Glutamatergic neuron (in vitro differentiated cells): Measurements from ENCODE around the gene FAXDC2. TPM values are rescaled to one million over a fixed set of nuclear protein-coding genes. Genes with fewer than 3 reads are reported as not detected.

Experiments
- DNase-seq: peaks from one replicate; pipeline ENCODE4 v3.0.0; 2022
- H3K27ac Mint-ChIP-seq: one replicate; pipeline ENCODE4 v1.8.0; 2020; ENCODE audit warnings: mild to moderate bottlenecking, mixed read lengths, inconsistent platforms; ENCODE audit not compliant: unreplicated experiment
- H3K27me3 Mint-ChIP-seq: one replicate; pipeline ENCODE4 v1.8.0; 2020; ENCODE audit warnings: mild to moderate bottlenecking, moderate library complexity, mixed read lengths, inconsistent platforms; ENCODE audit not compliant: unreplicated experiment
- H3K36me3 Mint-ChIP-seq: one replicate; pipeline ENCODE4 v1.8.0; 2020; ENCODE audit warnings: mild to moderate bottlenecking, mixed read lengths, inconsistent platforms; ENCODE audit not compliant: unreplicated experiment
- H3K4me1 Mint-ChIP-seq: one replicate; pipeline ENCODE4 v1.8.0; 2020; ENCODE audit warnings: mild to moderate bottlenecking, low read depth, mixed read lengths, inconsistent platforms; ENCODE audit not compliant: unreplicated experiment
- H3K4me3 Mint-ChIP-seq: one replicate; pipeline ENCODE4 v1.8.0; 2020; ENCODE audit warnings: mild to moderate bottlenecking, mixed read lengths, inconsistent platforms; ENCODE audit not compliant: unreplicated experiment
- H3K9me3 Mint-ChIP-seq: one replicate; pipeline ENCODE4 v1.8.0; 2020; ENCODE audit warnings: mild to moderate bottlenecking, moderate library complexity, mixed read lengths, inconsistent platforms; ENCODE audit not compliant: unreplicated experiment
- total RNA-seq: library from RNA; stranded (reverse); fragmentation: NEBNext Ultra II Directional; extraction: Animal tissue kit (Norgen Biotek cat#: 25700); gene quantifications from one replicate; pipeline ENCODE4 v1.2.1, GENCODE V29; 2021; ENCODE audit not compliant: unreplicated experiment
- TF ChIP-seq, protein P1 (sequence below): fragments of 200-600 bp; sonication (generic); IDR thresholded peaks from one replicate; pipeline ENCODE4 v1.5.0; 2021; ENCODE audit not compliant: partially characterized antibody, unreplicated experiment

FAXDC2 gene
- total RNA-seq, 1 donor from 2014 or later: 0.66 TPM

DNA sequence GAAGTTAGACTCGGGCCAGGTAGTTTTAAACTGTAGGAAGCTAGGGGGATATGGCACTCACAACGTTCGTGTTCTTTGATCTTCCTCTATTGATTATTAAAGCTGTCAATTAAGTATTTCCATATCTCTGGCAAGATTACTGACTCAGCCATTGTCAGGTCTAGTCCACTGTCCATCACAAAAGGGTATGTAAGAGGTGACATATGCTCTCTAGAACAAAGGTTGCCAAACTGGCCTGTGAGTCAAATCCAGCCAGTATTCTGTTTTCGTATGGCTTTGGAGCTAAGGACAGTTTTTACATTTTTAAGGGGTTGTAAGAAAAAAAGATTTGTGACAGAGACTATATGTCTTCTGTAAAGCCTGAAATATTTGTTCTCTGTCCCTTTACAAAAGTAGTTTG is 44.2 kb downstream of the FAXDC2 start:
- TF ChIP-seq, protein P1, sequence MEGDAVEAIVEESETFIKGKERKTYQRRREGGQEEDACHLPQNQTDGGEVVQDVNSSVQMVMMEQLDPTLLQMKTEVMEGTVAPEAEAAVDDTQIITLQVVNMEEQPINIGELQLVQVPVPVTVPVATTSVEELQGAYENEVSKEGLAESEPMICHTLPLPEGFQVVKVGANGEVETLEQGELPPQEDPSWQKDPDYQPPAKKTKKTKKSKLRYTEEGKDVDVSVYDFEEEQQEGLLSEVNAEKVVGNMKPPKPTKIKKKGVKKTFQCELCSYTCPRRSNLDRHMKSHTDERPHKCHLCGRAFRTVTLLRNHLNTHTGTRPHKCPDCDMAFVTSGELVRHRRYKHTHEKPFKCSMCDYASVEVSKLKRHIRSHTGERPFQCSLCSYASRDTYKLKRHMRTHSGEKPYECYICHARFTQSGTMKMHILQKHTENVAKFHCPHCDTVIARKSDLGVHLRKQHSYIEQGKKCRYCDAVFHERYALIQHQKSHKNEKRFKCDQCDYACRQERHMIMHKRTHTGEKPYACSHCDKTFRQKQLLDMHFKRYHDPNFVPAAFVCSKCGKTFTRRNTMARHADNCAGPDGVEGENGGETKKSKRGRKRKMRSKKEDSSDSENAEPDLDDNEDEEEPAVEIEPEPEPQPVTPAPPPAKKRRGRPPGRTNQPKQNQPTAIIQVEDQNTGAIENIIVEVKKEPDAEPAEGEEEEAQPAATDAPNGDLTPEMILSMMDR: no peak
- Mint-ChIP-seq H3K4me3 (no peak overlapping the region), H3K27me3 (peaks cover 2% of the 10 kb centered on the region), H3K9me3 (peaks cover 7% of the 10 kb centered on the region), H3K4me1 (no peaks in the 10 kb centered on the region), H3K36me3 (peaks cover 12% of the 10 kb centered on the region), H3K27ac (no peak overlapping the region)
- no peak for DNase-seq

DNA sequence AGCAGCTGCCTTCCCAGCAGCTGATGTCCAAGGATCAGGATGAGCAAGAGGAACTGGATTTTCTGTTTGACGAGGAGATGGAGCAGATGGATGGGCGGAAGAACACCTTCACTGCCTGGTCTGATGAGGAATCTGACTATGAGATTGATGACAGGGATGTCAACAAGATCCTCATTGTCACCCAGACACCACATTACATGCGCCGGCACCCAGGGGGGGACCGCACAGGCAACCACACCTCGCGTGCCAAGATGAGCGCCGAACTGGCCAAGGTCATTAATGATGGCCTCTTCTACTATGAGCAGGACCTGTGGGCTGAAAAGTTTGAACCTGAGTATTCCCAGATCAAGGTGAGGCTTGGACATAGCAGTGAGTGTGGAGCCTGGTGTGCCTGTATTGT is 48.4 kb downstream of the FAXDC2 start:
- no peak overlapping the region for H3K27ac Mint-ChIP-seq
- DNase-seq: no peak
- H3K27me3 Mint-ChIP-seq: peaks cover 5% of the 10 kb centered on the region
- H3K9me3 Mint-ChIP-seq: peaks cover 7% of the 10 kb centered on the region
- H3K4me3 Mint-ChIP-seq: no peak overlapping the region
- no peaks in the 10 kb centered on the region for H3K4me1 Mint-ChIP-seq
- peaks cover 12% of the 10 kb centered on the region for H3K36me3 Mint-ChIP-seq
- TF ChIP-seq, protein P1: no peak

DNA sequence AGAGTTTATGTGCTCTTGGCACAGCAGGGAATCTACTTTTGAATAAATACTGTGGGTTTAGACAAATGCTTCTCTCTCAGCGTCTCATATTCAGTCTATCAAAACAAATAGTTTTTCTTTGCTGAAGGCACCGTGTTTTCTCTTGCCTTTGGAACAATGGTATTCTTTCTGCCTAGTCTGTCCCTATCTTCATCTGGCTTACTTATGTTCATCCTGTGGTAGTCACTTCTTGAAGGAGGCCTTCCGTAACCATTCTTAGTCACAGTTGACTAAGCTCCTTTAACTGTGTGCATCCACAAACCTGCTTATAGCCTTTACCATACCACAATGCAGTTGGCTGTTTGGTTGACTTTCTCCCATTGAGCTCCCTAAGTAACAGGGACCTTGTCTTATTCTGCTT is 49.3 kb downstream of the FAXDC2 start:
- no peak overlapping the region for H3K4me3 Mint-ChIP-seq
- H3K9me3 Mint-ChIP-seq: peaks cover 7% of the 10 kb centered on the region
- H3K4me1 Mint-ChIP-seq: no peaks in the 10 kb centered on the region
- H3K27me3 Mint-ChIP-seq: peaks cover 5% of the 10 kb centered on the region
- peaks cover 12% of the 10 kb centered on the region for H3K36me3 Mint-ChIP-seq
- no peak overlapping the region for H3K27ac Mint-ChIP-seq
- TF ChIP-seq, protein P1: no peak
- no peak for DNase-seq

DNA sequence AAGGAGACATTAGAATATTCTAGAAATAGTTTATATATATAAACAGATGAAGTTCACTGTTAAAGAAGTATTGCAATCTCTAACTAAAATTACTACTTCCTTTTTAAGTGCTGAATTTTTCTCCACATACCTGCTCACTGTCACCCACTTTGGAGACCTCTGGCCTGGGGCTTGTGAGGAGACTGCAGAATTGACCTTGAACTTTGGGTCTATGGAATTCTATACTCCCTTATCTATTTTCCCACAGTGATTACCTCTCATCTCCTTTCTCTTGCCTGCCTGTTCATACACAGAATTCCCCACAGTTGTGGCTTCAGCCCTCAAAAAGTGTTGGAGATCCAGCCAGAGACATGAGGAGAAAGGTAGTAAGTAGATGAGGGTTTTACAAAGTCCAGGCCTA is 49.8 kb downstream of the FAXDC2 start:
- TF ChIP-seq, protein P1: no peak
- no peak for DNase-seq
- Mint-ChIP-seq H3K27me3 (peaks cover 5% of the 10 kb centered on the region), H3K4me3 (no peak overlapping the region), H3K4me1 (no peaks in the 10 kb centered on the region), H3K9me3 (peaks cover 7% of the 10 kb centered on the region), H3K36me3 (peaks cover 12% of the 10 kb centered on the region), H3K27ac (no peak overlapping the region)

DNA sequence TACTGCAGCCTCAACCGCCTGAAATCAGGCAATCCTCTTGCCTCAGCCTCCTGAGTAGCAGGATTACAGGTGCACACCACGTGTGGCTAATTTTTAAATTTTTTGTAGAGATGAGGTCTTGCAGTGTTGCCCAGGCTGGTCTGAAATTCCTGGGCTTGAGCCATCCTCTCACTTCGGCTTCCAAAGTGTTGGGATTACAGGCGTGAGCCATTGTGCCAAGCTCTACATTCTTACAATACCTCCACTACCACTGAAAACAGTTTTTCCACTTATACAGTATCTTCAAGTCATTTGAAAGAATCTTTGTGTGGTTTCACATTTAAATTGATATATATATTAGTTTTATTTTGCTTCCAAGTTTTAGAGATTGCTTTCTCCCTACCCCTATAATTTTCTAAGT is 52.6 kb downstream of the FAXDC2 start:
- H3K27me3 Mint-ChIP-seq: peaks cover 5% of the 10 kb centered on the region
- no peaks in the 10 kb centered on the region for H3K4me1 Mint-ChIP-seq
- peaks cover 11% of the 10 kb centered on the region for H3K36me3 Mint-ChIP-seq
- no peak overlapping the region for H3K4me3 Mint-ChIP-seq
- TF ChIP-seq, protein P1: no peak
- no peak for DNase-seq
- no peak overlapping the region for H3K27ac Mint-ChIP-seq
- peaks cover 4% of the 10 kb centered on the region for H3K9me3 Mint-ChIP-seq
